Glutamatergic neuron (in vitro differentiated cells): Measurements from ENCODE around the gene ZNF366. TPM values are rescaled to one million over a fixed set of nuclear protein-coding genes. Genes with fewer than 3 reads are reported as not detected.

Experiments used
- DNase-seq: peaks from one replicate; pipeline ENCODE4 v3.0.0; 2022
- H3K27ac Mint-ChIP-seq: one replicate; pipeline ENCODE4 v1.8.0; 2020; ENCODE audit warnings: mild to moderate bottlenecking, mixed read lengths, inconsistent platforms; ENCODE audit not compliant: unreplicated experiment
- H3K27me3 Mint-ChIP-seq: one replicate; pipeline ENCODE4 v1.8.0; 2020; ENCODE audit warnings: mild to moderate bottlenecking, moderate library complexity, mixed read lengths, inconsistent platforms; ENCODE audit not compliant: unreplicated experiment
- H3K36me3 Mint-ChIP-seq: one replicate; pipeline ENCODE4 v1.8.0; 2020; ENCODE audit warnings: mild to moderate bottlenecking, mixed read lengths, inconsistent platforms; ENCODE audit not compliant: unreplicated experiment
- H3K4me1 Mint-ChIP-seq: one replicate; pipeline ENCODE4 v1.8.0; 2020; ENCODE audit warnings: mild to moderate bottlenecking, low read depth, mixed read lengths, inconsistent platforms; ENCODE audit not compliant: unreplicated experiment
- H3K4me3 Mint-ChIP-seq: one replicate; pipeline ENCODE4 v1.8.0; 2020; ENCODE audit warnings: mild to moderate bottlenecking, mixed read lengths, inconsistent platforms; ENCODE audit not compliant: unreplicated experiment
- H3K9me3 Mint-ChIP-seq: one replicate; pipeline ENCODE4 v1.8.0; 2020; ENCODE audit warnings: mild to moderate bottlenecking, moderate library complexity, mixed read lengths, inconsistent platforms; ENCODE audit not compliant: unreplicated experiment
- CTCF ChIP-seq: fragments of 200-600 bp; sonication (generic); IDR thresholded peaks from one replicate; pipeline ENCODE4 v1.5.0; 2021; ENCODE audit not compliant: partially characterized antibody, unreplicated experiment
- total RNA-seq: library from RNA; stranded (reverse); fragmentation: NEBNext Ultra II Directional; extraction: Animal tissue kit (Norgen Biotek cat#: 25700); gene quantifications from one replicate; pipeline ENCODE4 v1.2.1, GENCODE V29; 2021; ENCODE audit not compliant: unreplicated experiment

Gene ZNF366
- total RNA-seq, 1 donor from 2014 or later, result not detected

DNA sequence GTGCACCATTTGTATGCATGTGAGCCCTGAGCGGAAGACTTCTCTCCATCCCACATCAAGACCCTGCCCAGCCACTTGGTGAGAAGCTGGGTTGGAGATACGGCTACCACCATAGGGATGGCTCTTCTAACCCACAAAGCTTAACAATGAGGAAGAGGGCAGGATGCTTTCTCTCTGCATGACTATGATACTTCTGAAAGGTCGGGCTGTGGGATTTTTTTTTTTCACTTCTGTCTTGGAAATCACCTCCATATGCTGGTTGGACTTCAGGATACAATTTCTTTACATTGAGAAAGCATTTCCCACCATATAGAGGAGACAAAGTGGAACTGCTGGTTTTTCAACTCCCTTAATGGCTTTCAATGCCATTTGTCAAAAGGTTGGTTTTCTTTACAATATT is 30.5 kb downstream of the ZNF366 start:
- H3K27me3 Mint-ChIP-seq, result no peaks in the 10 kb centered on the region
- DNase-seq, result no peak
- H3K4me1 Mint-ChIP-seq, result no peaks in the 10 kb centered on the region
- H3K4me3 Mint-ChIP-seq, result no peak overlapping the region
- H3K36me3 Mint-ChIP-seq, result no peaks in the 10 kb centered on the region
- H3K9me3 Mint-ChIP-seq, result no peaks in the 10 kb centered on the region
- TF ChIP-seq CTCF, result no peak
- no peak overlapping the region for H3K27ac Mint-ChIP-seq

GRCh38 chr5:72476275-72476674 is 30.9 kb downstream of the ZNF366 start:
- H3K4me1 Mint-ChIP-seq, result peaks cover 2% of the 10 kb centered on the region
- DNase-seq, result no peak
- H3K27ac Mint-ChIP-seq, result no peak overlapping the region
- H3K36me3 Mint-ChIP-seq, result no peaks in the 10 kb centered on the region
- no peaks in the 10 kb centered on the region for H3K9me3 Mint-ChIP-seq
- H3K4me3 Mint-ChIP-seq, result no peak overlapping the region
- no peak for TF ChIP-seq CTCF
- H3K27me3 Mint-ChIP-seq, result no peaks in the 10 kb centered on the region

DNA sequence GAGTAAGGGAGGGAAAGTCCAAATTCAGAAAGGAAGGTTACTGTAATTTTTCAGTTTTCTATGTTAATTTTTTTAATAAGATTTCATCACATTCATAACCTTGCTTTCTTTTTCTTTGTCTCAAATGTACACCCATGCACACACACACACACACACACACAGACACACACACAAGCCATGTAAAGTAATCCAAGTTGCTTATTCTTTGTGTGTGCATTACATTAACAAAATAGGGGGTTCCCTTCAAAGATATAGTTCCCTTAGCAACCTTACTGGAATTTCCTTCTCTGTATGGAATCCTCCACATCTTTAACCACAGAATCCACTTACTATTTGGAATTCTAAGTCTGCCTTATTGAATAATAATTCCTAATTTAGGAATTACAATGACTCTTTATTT is 32.7 kb downstream of the ZNF366 start:
- no peak for TF ChIP-seq CTCF
- H3K27me3 Mint-ChIP-seq, result no peaks in the 10 kb centered on the region
- no peaks in the 10 kb centered on the region for H3K36me3 Mint-ChIP-seq
- peaks cover 5% of the 10 kb centered on the region for H3K4me1 Mint-ChIP-seq
- no peak overlapping the region for H3K4me3 Mint-ChIP-seq
- H3K9me3 Mint-ChIP-seq, result peaks cover 3% of the 10 kb centered on the region
- DNase-seq, result no peak
- H3K27ac Mint-ChIP-seq, result no peak overlapping the region

DNA sequence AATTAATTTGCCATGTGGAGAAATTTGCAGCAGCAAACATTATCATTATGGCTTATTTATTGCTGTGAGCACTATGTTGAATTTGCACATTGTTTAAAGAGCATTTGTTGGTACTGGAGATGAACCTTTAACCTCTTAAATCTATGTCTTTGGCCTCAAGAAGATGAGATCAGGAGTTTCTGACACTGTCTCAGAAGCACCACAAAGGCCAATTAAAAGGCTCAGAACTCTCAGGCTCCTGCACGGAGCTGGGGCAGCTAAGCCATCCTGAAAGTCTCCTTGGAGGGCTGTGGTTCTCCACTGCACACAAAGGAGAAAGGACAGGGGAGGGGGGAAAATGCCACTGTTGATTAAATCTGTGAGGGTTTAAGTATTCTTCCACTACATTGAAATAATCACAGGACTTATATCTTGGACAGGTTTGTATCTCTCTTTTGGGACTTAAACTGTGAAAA is 33.1 kb downstream of the ZNF366 start:
- Mint-ChIP-seq H3K4me3 (no peak overlapping the region), H3K9me3 (peaks cover 3% of the 10 kb centered on the region), H3K27ac (no peak overlapping the region), H3K27me3 (no peaks in the 10 kb centered on the region), H3K36me3 (no peaks in the 10 kb centered on the region), H3K4me1 (peaks cover 5% of the 10 kb centered on the region)
- TF ChIP-seq CTCF, result no peak
- no peak for DNase-seq

DNA sequence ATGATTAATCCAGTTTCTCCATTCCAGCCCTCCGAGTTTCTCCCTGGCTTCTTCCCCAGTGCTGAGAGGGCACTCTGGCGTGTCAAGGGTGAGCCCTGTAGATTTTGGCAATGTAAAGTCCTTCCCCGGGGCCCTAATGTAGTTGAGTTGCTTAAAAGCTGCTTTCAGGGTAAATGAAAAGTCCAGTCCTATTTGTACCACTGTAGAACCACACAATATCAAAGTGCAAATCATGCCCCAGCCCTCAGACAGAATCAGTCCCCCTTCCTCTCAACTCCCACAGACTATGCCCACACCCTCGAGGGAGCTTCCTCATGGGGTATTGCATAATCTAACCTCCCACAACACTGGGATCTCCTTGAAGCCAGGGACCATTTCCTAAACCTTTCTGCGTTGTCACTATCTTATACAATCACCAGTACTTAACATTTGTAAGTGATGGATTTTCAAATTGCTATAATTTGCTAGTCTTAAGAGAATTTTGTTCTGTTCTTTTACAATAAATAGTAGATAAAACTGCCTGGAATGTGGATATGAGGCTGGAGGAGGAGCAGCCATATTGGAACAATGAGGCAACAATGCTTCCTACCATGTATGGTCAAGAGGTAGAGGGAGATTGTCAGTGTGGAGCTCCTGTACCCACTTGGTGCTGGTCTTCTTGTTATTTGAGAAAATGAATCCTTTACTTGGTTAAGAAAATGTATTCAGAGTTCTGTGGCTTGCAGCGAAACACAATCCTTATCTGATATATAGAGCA is 34.4 kb downstream of the ZNF366 start:
- no peak for DNase-seq
- Mint-ChIP-seq H3K27me3 (no peaks in the 10 kb centered on the region), H3K4me3 (no peak overlapping the region), H3K36me3 (no peaks in the 10 kb centered on the region), H3K9me3 (peaks cover 3% of the 10 kb centered on the region), H3K27ac (no peak overlapping the region), H3K4me1 (peaks cover 14% of the 10 kb centered on the region)
- TF ChIP-seq CTCF, result no peak
